ENCODE data around the gene KCTD16. TPM values are rescaled to one million over a fixed set of nuclear protein-coding genes. Genes with fewer than 3 reads are reported as not detected.
A peak's percentile ranks its signal among the peaks of the same experiment; 100 is the strongest.

Gene KCTD16
- polyA plus RNA-seq, 1 donor (not counting 4 experiments of a cell fraction or from before 2014, with no cell fraction given), result 0.04 TPM

GRCh38 chr5:144202072-144202471 is 31.4 kb downstream of the KCTD16 start:
- no peak overlapping the region for H3K4me2 ChIP-seq (ENCODE audit: control insufficient read depth, extremely low read depth, insufficient read depth, low read depth, low read length)
- H3K4me3 ChIP-seq (ENCODE audit: control insufficient read depth in 2 of 3, extremely low read depth in 1 of 3, insufficient read depth in 2 of 3, low read depth in 1 of 3, low read length in 3 of 3), result no peak overlapping the region
- H3K79me2 ChIP-seq (ENCODE audit: control insufficient read depth, insufficient read depth, low read length), result no peaks in the 10 kb centered on the region
- H3K9me1 ChIP-seq (ENCODE audit: control insufficient read depth, extremely low read depth, insufficient read depth, low read length), result no peaks in the 10 kb centered on the region
- H3K9me3 ChIP-seq (ENCODE audit: control insufficient read depth, low read depth, low read length), result no peaks in the 10 kb centered on the region
- H3K36me3 ChIP-seq (ENCODE audit: control insufficient read depth in 2 of 2, extremely low read depth in 1 of 2, insufficient read depth in 2 of 2, low read length in 2 of 2), result no peaks in the 10 kb centered on the region
- no peaks in the 10 kb centered on the region for H3K4me1 ChIP-seq (ENCODE audit: control insufficient read depth, extremely low read depth, insufficient read depth, low read length)
- no peak overlapping the region for H3K27ac ChIP-seq (ENCODE audit: control insufficient read depth, insufficient read depth, low read length)
- TF ChIP-seq EZH2 (IDR thresholded peaks at IDR 0.05; ENCODE audit: low read length), result no peak
- TF ChIP-seq, protein P1, sequence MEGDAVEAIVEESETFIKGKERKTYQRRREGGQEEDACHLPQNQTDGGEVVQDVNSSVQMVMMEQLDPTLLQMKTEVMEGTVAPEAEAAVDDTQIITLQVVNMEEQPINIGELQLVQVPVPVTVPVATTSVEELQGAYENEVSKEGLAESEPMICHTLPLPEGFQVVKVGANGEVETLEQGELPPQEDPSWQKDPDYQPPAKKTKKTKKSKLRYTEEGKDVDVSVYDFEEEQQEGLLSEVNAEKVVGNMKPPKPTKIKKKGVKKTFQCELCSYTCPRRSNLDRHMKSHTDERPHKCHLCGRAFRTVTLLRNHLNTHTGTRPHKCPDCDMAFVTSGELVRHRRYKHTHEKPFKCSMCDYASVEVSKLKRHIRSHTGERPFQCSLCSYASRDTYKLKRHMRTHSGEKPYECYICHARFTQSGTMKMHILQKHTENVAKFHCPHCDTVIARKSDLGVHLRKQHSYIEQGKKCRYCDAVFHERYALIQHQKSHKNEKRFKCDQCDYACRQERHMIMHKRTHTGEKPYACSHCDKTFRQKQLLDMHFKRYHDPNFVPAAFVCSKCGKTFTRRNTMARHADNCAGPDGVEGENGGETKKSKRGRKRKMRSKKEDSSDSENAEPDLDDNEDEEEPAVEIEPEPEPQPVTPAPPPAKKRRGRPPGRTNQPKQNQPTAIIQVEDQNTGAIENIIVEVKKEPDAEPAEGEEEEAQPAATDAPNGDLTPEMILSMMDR (optimal IDR thresholded peaks at IDR 0.05 in 1 of 3, IDR thresholded peaks at IDR 0.05 in 1 of 3, conservative IDR thresholded peaks at IDR 0.05 in 1 of 3; ENCODE audit: extremely low read depth in 1 of 3, insufficient read depth in 2 of 3, low read length in 3 of 3), result no peak
- H4K20me1 ChIP-seq (ENCODE audit: control insufficient read depth, extremely low read depth, insufficient read depth, low read length), result no peaks in the 10 kb centered on the region
- dilution Hi-C loops (cut with MboI; ENCODE audit: extremely low pct_ligation_motif_present, low sequenced_read_pairs), result no loop called here
- FAIRE-seq, result no peak
- no peak for DNase-seq (ENCODE audit: low read depth, low spot score)
- H3K27me3 ChIP-seq (ENCODE audit: control insufficient read depth, extremely low read depth, insufficient read depth, low read length), result peaks cover 24% of the 10 kb centered on the region
- no peak overlapping the region for H3K9ac ChIP-seq (ENCODE audit: control insufficient read depth, extremely low read depth, insufficient read depth, low read length)
- peak overlapping the region; percentile 18 for H2AFZ ChIP-seq (ENCODE audit: control insufficient read depth, low read length)

- Histone ChIP-seq H3K4me1 (ENCODE audit: control insufficient read depth, extremely low read depth, insufficient read depth, low read length) (no peaks in the 10 kb centered on the region), H3K4me3 (ENCODE audit: control insufficient read depth in 2 of 3, extremely low read depth in 1 of 3, insufficient read depth in 2 of 3, low read depth in 1 of 3, low read length in 3 of 3) (no peak overlapping the region), H3K79me2 (ENCODE audit: control insufficient read depth, insufficient read depth, low read length) (no peaks in the 10 kb centered on the region), H3K9me1 (ENCODE audit: control insufficient read depth, extremely low read depth, insufficient read depth, low read length) (no peaks in the 10 kb centered on the region), H3K27ac (ENCODE audit: control insufficient read depth, insufficient read depth, low read length) (no peak overlapping the region), H4K20me1 (ENCODE audit: control insufficient read depth, extremely low read depth, insufficient read depth, low read length) (no peaks in the 10 kb centered on the region), H3K4me2 (ENCODE audit: control insufficient read depth, extremely low read depth, insufficient read depth, low read depth, low read length) (no peak overlapping the region), H3K9ac (ENCODE audit: control insufficient read depth, extremely low read depth, insufficient read depth, low read length) (no peak overlapping the region), H3K36me3 (ENCODE audit: control insufficient read depth in 2 of 2, extremely low read depth in 1 of 2, insufficient read depth in 2 of 2, low read length in 2 of 2) (no peaks in the 10 kb centered on the region), H3K27me3 (ENCODE audit: control insufficient read depth, extremely low read depth, insufficient read depth, low read length) (peaks cover 29% of the 10 kb centered on the region), H2AFZ (ENCODE audit: control insufficient read depth, low read length) (no peak overlapping the region), H3K9me3 (ENCODE audit: control insufficient read depth, low read depth, low read length) (no peaks in the 10 kb centered on the region)
- FAIRE-seq, result no peak
- DNase-seq (ENCODE audit: low read depth, low spot score), result no peak
- no peak for TF ChIP-seq EZH2 (IDR thresholded peaks at IDR 0.05; ENCODE audit: low read length)
- TF ChIP-seq, protein P1 (optimal IDR thresholded peaks at IDR 0.05 in 1 of 3, IDR thresholded peaks at IDR 0.05 in 1 of 3, conservative IDR thresholded peaks at IDR 0.05 in 1 of 3; ENCODE audit: extremely low read depth in 1 of 3, insufficient read depth in 2 of 3, low read length in 3 of 3), result no peak
- dilution Hi-C loops (cut with MboI; ENCODE audit: extremely low pct_ligation_motif_present, low sequenced_read_pairs), result no loop called here
These were observed 32.1 kb downstream of the KCTD16 start for GRCh38 chr5:144202726-144203125.
